ENCODE results near the gene PKIG. TPM values are rescaled to one million over a fixed set of nuclear protein-coding genes. Genes with fewer than 3 reads are reported as not detected.

PKIG gene
- total RNA-seq, 1 experiment from 2014 or later: 20.1 TPM

DNA sequence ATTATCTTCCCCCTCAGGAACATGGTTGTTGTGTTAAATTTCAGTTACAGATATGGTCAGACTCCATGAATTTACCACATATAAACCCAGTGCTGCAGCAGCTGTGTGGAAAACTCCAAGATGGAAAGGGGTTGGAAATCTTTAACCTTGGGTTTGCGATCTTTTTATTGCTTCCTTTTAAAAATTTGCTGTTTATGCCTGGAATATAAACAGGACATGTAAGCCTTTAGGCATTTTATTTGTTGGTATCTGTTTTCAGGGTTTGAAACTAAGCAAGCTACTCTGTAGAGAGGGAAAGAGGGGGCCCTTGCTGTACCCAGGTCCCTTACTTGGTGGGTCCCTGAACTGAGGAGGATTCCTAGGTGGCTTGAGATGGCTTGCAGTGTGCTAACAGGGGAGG is 778 bp downstream of the PKIG start:
- Histone ChIP-seq H3K9me3 (ENCODE audit: control insufficient read depth in 1 of 2, insufficient read depth in 1 of 2, low read depth in 1 of 2, low read length in 2 of 2) (no peaks in the 10 kb centered on the region), H3K9ac (ENCODE audit: low read length) (no peak overlapping the region), H3K4me3 (replicated peaks in 1 of 2; ENCODE audit: low read depth in 1 of 2, low read length in 2 of 2) (no peak overlapping the region), H3K79me2 (ENCODE audit: insufficient read depth, low read length) (no peaks in the 10 kb centered on the region), H3K27me3 (ENCODE audit: insufficient read depth, low read length) (no peaks in the 10 kb centered on the region), H3K4me2 (ENCODE audit: low read length) (no peak overlapping the region), H3K4me1 (ENCODE audit: control insufficient read depth in 1 of 2, insufficient read depth in 2 of 2, low read length in 2 of 2) (peaks cover 0 to 7% of the 10 kb centered on the region in 2 experiments; a peak in 1 of 4 replicates), H3K9me2 (ENCODE audit: insufficient read depth) (no peaks in the 10 kb centered on the region), H3K36me3 (ENCODE audit: control insufficient read depth in 1 of 2, insufficient read depth in 2 of 2, low read length in 2 of 2) (no peaks in the 10 kb centered on the region), H2AFZ (ENCODE audit: low read depth, low read length, poor library complexity, severe bottlenecking) (no peak overlapping the region), H3K27ac (ENCODE audit: low read depth, low read length) (no peak overlapping the region), H4K20me1 (ENCODE audit: insufficient read depth) (no peaks in the 10 kb centered on the region)
- BruUV-seq (replicated peaks): no TSS peak
- ATAC-seq (no peak), DNase-seq (ENCODE audit: low read depth, low spot score) (no peak)
- ChIA-PET RAD21 (ENCODE audit: low non-redundant PET in 1 of 2, low total read pairs in 2 of 2, uncharacterized antibody in 2 of 2, unreplicated experiment in 2 of 2) (no interaction called here), POLR2A (no interaction called here), CTCF (no interaction called here)
- TF ChIP-seq, protein P1, sequence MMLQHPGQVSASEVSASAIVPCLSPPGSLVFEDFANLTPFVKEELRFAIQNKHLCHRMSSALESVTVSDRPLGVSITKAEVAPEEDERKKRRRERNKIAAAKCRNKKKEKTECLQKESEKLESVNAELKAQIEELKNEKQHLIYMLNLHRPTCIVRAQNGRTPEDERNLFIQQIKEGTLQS (IDR thresholded peaks at IDR 0.05): no peak
- intact Hi-C loops (cut with micrococcal nuclease): no loop called here

DNA sequence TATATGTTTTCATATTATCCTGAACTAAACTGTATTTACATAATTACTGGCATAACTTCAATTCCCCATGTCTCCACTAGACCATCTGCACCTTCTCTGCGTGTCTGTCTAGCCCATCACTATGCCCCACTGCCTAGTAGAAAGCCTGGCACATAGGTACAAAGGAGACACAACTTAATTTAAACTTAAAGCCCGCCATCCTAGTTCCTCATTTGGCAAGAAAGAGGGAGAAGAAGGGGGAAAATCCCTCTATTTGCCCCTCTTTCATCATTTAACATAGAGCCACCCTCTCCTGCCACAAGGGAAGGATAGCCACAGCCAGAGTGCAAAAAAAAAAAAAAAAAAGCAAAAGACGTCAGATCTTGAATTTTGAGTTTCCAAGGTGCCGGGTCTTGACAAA is 1.8 kb downstream of the PKIG start:
- Histone ChIP-seq H3K9ac (ENCODE audit: low read length) (no peak overlapping the region), H3K4me1 (ENCODE audit: control insufficient read depth in 1 of 2, insufficient read depth in 2 of 2, low read length in 2 of 2) (peaks cover 0 to 7% of the 10 kb centered on the region in 2 experiments; a peak in 1 of 4 replicates), H3K4me2 (ENCODE audit: low read length) (no peak overlapping the region), H3K36me3 (ENCODE audit: control insufficient read depth in 1 of 2, insufficient read depth in 2 of 2, low read length in 2 of 2) (no peaks in the 10 kb centered on the region), H3K9me3 (ENCODE audit: control insufficient read depth in 1 of 2, insufficient read depth in 1 of 2, low read depth in 1 of 2, low read length in 2 of 2) (no peaks in the 10 kb centered on the region), H2AFZ (ENCODE audit: low read depth, low read length, poor library complexity, severe bottlenecking) (no peak overlapping the region), H3K27me3 (ENCODE audit: insufficient read depth, low read length) (no peaks in the 10 kb centered on the region), H3K27ac (ENCODE audit: low read depth, low read length) (no peak overlapping the region), H3K79me2 (ENCODE audit: insufficient read depth, low read length) (no peaks in the 10 kb centered on the region), H4K20me1 (ENCODE audit: insufficient read depth) (no peaks in the 10 kb centered on the region), H3K4me3 (replicated peaks in 1 of 2; ENCODE audit: low read depth in 1 of 2, low read length in 2 of 2) (no peak overlapping the region), H3K9me2 (ENCODE audit: insufficient read depth) (no peaks in the 10 kb centered on the region)
- ATAC-seq (no peak; the same call in 1 of the 2 replicates), DNase-seq (ENCODE audit: low read depth, low spot score) (no peak)
- RAD21 ChIA-PET (ENCODE audit: low non-redundant PET in 1 of 2, low total read pairs in 2 of 2, uncharacterized antibody in 2 of 2, unreplicated experiment in 2 of 2): no interaction called here
- intact Hi-C loops (cut with micrococcal nuclease): no loop called here
- CTCF ChIA-PET: no interaction called here
- POLR2A ChIA-PET: interaction anchor here (0.6 kb wide), 1 partner anchor 27 kb away, joined by 3 read pairs; no protein-coding TSS in a partner anchor
- no TSS peak for BruUV-seq (replicated peaks)
- TF ChIP-seq ZFX (IDR thresholded peaks at IDR 0.05) (no peak), EZH2phosphoT487 (IDR thresholded peaks at IDR 0.05; ENCODE audit: borderline replicate concordance) (no peak), YY1 (IDR thresholded peaks at IDR 0.05; ENCODE audit: extremely low read depth, insufficient replicate concordance, low read depth, low read length) (no peak), SP1 (IDR thresholded peaks at IDR 0.05; ENCODE audit: low read depth) (no peak), EGR1 (IDR thresholded peaks at IDR 0.05; ENCODE audit: low read depth) (no peak), SRF (IDR thresholded peaks at IDR 0.05; ENCODE audit: low read depth) (no peak), CBX3 (IDR thresholded peaks at IDR 0.05; ENCODE audit: low read depth) (no peak), ELF1 (IDR thresholded peaks at IDR 0.05; ENCODE audit: borderline replicate concordance, low read depth) (no peak), POLR2AphosphoS5 (IDR thresholded peaks at IDR 0.05; ENCODE audit: low read depth, low read length) (no peak), JUND (IDR thresholded peaks at IDR 0.05) (no peak), FOSL1 (IDR thresholded peaks at IDR 0.05; ENCODE audit: low read depth) (no peak), SIN3A (IDR thresholded peaks at IDR 0.05; ENCODE audit: low read depth) (no peak)
- TF ChIP-seq, protein P2, sequence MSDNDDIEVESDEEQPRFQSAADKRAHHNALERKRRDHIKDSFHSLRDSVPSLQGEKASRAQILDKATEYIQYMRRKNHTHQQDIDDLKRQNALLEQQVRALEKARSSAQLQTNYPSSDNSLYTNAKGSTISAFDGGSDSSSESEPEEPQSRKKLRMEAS (IDR thresholded peaks at IDR 0.05): no peak
- TF ChIP-seq, protein P3, sequence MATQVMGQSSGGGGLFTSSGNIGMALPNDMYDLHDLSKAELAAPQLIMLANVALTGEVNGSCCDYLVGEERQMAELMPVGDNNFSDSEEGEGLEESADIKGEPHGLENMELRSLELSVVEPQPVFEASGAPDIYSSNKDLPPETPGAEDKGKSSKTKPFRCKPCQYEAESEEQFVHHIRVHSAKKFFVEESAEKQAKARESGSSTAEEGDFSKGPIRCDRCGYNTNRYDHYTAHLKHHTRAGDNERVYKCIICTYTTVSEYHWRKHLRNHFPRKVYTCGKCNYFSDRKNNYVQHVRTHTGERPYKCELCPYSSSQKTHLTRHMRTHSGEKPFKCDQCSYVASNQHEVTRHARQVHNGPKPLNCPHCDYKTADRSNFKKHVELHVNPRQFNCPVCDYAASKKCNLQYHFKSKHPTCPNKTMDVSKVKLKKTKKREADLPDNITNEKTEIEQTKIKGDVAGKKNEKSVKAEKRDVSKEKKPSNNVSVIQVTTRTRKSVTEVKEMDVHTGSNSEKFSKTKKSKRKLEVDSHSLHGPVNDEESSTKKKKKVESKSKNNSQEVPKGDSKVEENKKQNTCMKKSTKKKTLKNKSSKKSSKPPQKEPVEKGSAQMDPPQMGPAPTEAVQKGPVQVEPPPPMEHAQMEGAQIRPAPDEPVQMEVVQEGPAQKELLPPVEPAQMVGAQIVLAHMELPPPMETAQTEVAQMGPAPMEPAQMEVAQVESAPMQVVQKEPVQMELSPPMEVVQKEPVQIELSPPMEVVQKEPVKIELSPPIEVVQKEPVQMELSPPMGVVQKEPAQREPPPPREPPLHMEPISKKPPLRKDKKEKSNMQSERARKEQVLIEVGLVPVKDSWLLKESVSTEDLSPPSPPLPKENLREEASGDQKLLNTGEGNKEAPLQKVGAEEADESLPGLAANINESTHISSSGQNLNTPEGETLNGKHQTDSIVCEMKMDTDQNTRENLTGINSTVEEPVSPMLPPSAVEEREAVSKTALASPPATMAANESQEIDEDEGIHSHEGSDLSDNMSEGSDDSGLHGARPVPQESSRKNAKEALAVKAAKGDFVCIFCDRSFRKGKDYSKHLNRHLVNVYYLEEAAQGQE (IDR thresholded peaks at IDR 0.05; ENCODE audit: low read depth): no peak
- TF ChIP-seq, protein P4, sequence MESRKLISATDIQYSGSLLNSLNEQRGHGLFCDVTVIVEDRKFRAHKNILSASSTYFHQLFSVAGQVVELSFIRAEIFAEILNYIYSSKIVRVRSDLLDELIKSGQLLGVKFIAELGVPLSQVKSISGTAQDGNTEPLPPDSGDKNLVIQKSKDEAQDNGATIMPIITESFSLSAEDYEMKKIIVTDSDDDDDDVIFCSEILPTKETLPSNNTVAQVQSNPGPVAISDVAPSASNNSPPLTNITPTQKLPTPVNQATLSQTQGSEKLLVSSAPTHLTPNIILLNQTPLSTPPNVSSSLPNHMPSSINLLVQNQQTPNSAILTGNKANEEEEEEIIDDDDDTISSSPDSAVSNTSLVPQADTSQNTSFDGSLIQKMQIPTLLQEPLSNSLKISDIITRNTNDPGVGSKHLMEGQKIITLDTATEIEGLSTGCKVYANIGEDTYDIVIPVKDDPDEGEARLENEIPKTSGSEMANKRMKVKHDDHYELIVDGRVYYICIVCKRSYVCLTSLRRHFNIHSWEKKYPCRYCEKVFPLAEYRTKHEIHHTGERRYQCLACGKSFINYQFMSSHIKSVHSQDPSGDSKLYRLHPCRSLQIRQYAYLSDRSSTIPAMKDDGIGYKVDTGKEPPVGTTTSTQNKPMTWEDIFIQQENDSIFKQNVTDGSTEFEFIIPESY (IDR thresholded peaks at IDR 0.05; ENCODE audit: extremely low read depth, insufficient replicate concordance, low read length): no peak
